HCT116 (cell line): ENCODE results near the gene SLC6A8. TPM values are rescaled to one million over a fixed set of nuclear protein-coding genes. Genes with fewer than 3 reads are reported as not detected.
A peak's percentile ranks its signal among the peaks of the same experiment; 100 is the strongest.
"Not testable (repeated sequence)": the region's sequence is repeated elsewhere in the genome, so short reads cannot be mapped to it uniquely, and the experiment has no call there.

Experiments used
- ATAC-seq: fragments of 200-7000 bp; cut with Tn5 transposase; 2 replicates; pipeline ENCODE4 v1.9.1; 2020; ENCODE audit warnings: mild to moderate bottlenecking, moderate library complexity
- BruUV-seq: library from RNA; stranded (reverse); fragments of 400-500 nt; replicated peaks from 2 replicates; lab custom pipeline; 2021; lab: Mats Ljungman, UMichigan
- CTCF ChIA-PET: fragments of 300-600 bp; sonication (Branson Sonifier 250); formaldehyde crosslinking; loops from one replicate; lab custom pipeline; 2021; ENCODE audit warnings: antibody characterized with exemption; lab: Charles Lee
- POLR2A ChIA-PET: fragments of 300-600, 350-600 bp; sonication (Branson Sonifier 250); formaldehyde crosslinking; loops from one replicate; lab custom pipeline; 2021; ENCODE audit warnings: antibody characterized with exemption; lab: Charles Lee
- RAD21 ChIA-PET, 2 experiments: fragments of 300-600 bp; sonication (Branson Sonifier 250); formaldehyde crosslinking; loops; one replicate each; lab custom pipeline; 2023; ENCODE audit warnings: low total read pairs in 2 of 2; ENCODE audit not compliant: uncharacterized antibody in 2 of 2, unreplicated experiment in 2 of 2, low non-redundant PET in 1 of 2; lab: Charles Lee
- DNase-seq: peaks from one replicate; pipeline ENCODE4 v3.0.0-alpha.2; 2010; ENCODE audit warnings: low read depth, low spot score
- H2AFZ ChIP-seq: fragments of 200-600 bp; shearing (Covaris generic), sonication (generic); 2 replicates; pipeline ENCODE4 v1.6.1; 2017; ENCODE audit warnings: low read depth, mixed run types, mixed read lengths, antibody characterized with exemption, low read length; ENCODE audit not compliant: poor library complexity, severe bottlenecking
- H3K27ac ChIP-seq: 2 replicates; pipeline ENCODE4 v1.5.1; 2012; ENCODE audit warnings: low read depth, low read length
- H3K27me3 ChIP-seq: fragments of 200-600 bp; sonication (generic); 2 replicates; pipeline ENCODE4 v1.6.1; 2016; ENCODE audit warnings: mixed run types, low read length, mixed read lengths; ENCODE audit not compliant: insufficient read depth
- H3K36me3 ChIP-seq, 2 experiments: fragments of 200-500 bp in 1 of 2; fragments of 200-600 bp in 1 of 2; sonication (Bioruptor generic) in 1 of 2; sonication (generic) in 1 of 2; 2 replicates each; pipeline versions ENCODE4 v1.5.1 to v1.6.1; 2014 to 2016; ENCODE audit warnings: low read length in 2 of 2, inconsistent platforms in 1 of 2, mixed read lengths in 1 of 2, mixed run types in 1 of 2; ENCODE audit not compliant: insufficient read depth in 2 of 2, control insufficient read depth in 1 of 2
- H3K4me1 ChIP-seq, 2 experiments: fragments of 200-600 bp in 1 of 2; sonication (generic) in 1 of 2; 2 replicates each; pipeline versions ENCODE4 v1.5.1 to v1.6.1; 2012 to 2017; ENCODE audit warnings: low read length in 2 of 2, inconsistent platforms in 1 of 2, mild to moderate bottlenecking in 1 of 2, mixed read lengths in 1 of 2, mixed run types in 1 of 2, moderate library complexity in 1 of 2; ENCODE audit not compliant: insufficient read depth in 2 of 2, control insufficient read depth in 1 of 2
- H3K4me2 ChIP-seq: fragments of 200-600 bp; sonication (generic); 2 replicates; pipeline ENCODE4 v1.6.1; 2017; ENCODE audit warnings: mixed run types, low read length, mixed read lengths
- H3K4me3 ChIP-seq, 2 experiments: fragments of 200-600 bp in 1 of 2; sonication (generic) in 1 of 2; replicated peaks in 1 of 2; 2 replicates each; pipeline ENCODE4 v1.5.1; 2011 to 2016; ENCODE audit warnings: low read length in 2 of 2, control low read depth in 1 of 2, low read depth in 1 of 2, mild to moderate bottlenecking in 1 of 2, mixed read lengths in 1 of 2, mixed run types in 1 of 2
- H3K79me2 ChIP-seq: fragments of 200-600 bp; sonication (generic); 2 replicates; pipeline ENCODE4 v1.6.1; 2017; ENCODE audit warnings: mild to moderate bottlenecking, mixed run types, low read length, moderate library complexity, mixed read lengths; ENCODE audit not compliant: insufficient read depth
- H3K9ac ChIP-seq: fragments of 200-600 bp; sonication (generic); 2 replicates; pipeline ENCODE4 v1.6.1; 2016; ENCODE audit warnings: low read length, mixed read lengths
- H3K9me2 ChIP-seq: fragments of 200-600 bp; sonication (generic), shearing (Covaris generic); 2 replicates; pipeline ENCODE4 v1.6.1; 2017; ENCODE audit warnings: mixed run types, mild to moderate bottlenecking, moderate library complexity; ENCODE audit not compliant: insufficient read depth
- H3K9me3 ChIP-seq, 2 experiments: fragments of 200-500 bp in 1 of 2; fragments of 200-600 bp in 1 of 2; sonication (Bioruptor generic) in 1 of 2; sonication (generic) in 1 of 2; 2 replicates each; pipeline ENCODE4 v1.6.1; 2014 to 2017; ENCODE audit warnings: low read length in 2 of 2, mixed read lengths in 2 of 2, inconsistent platforms in 1 of 2, low read depth in 1 of 2, mild to moderate bottlenecking in 1 of 2, mixed run types in 1 of 2, moderate library complexity in 1 of 2; ENCODE audit not compliant: control insufficient read depth in 1 of 2, insufficient read depth in 1 of 2
- H4K20me1 ChIP-seq: fragments of 200-600 bp; sonication (generic), shearing (Covaris generic); 2 replicates; pipeline ENCODE4 v1.6.1; 2017; ENCODE audit warnings: mixed run types, mild to moderate bottlenecking, moderate library complexity; ENCODE audit not compliant: insufficient read depth
- CEBPB ChIP-seq: IDR thresholded peaks from 2 replicates; pipeline ENCODE4 v1.6.1; 2012; ENCODE audit warnings: low read depth
- ELF1 ChIP-seq: IDR thresholded peaks from 2 replicates; pipeline ENCODE4 v1.6.1; 2012; ENCODE audit warnings: low read depth, borderline replicate concordance
- EZH2 ChIP-seq: fragments of 200-600 bp; sonication (generic); IDR thresholded peaks from 2 replicates; pipeline ENCODE4 v1.6.1; 2017; ENCODE audit warnings: antibody characterized with exemption, mixed run types
- EZH2phosphoT487 ChIP-seq: fragments of 200-600 bp; IDR thresholded peaks from 2 replicates; pipeline ENCODE4 v1.6.1; 2018; ENCODE audit warnings: antibody characterized with exemption, borderline replicate concordance
- FOSL1 ChIP-seq: IDR thresholded peaks from 2 replicates; pipeline ENCODE4 v1.6.1; 2012; ENCODE audit warnings: low read depth
- JUND ChIP-seq: IDR thresholded peaks from 2 replicates; pipeline ENCODE4 v1.6.1; 2012
- POLR2A ChIP-seq: IDR thresholded peaks from 2 replicates; pipeline ENCODE4 v1.7.0; 2011; ENCODE audit warnings: borderline replicate concordance; ENCODE audit not compliant: insufficient read depth, insufficient read length; ENCODE audit errors: extremely low read depth
- RAD21 ChIP-seq: IDR thresholded peaks from 2 replicates; pipeline ENCODE4 v1.6.1; 2012; ENCODE audit warnings: low read depth, mild to moderate bottlenecking
- TCF7L2 ChIP-seq: IDR thresholded peaks from 2 replicates; pipeline ENCODE4 v1.7.0; 2011; ENCODE audit warnings: borderline replicate concordance, inconsistent platforms; ENCODE audit not compliant: insufficient read depth, insufficient read length; ENCODE audit errors: extremely low read depth
- YY1 ChIP-seq: IDR thresholded peaks from 2 replicates; pipeline ENCODE4 v1.6.1; 2011; ENCODE audit warnings: low read length, low read depth, moderate library complexity, mild to moderate bottlenecking; ENCODE audit not compliant: insufficient replicate concordance; ENCODE audit errors: extremely low read depth
- intact Hi-C: fragments of 100-400 bp; cut with micrococcal nuclease; formaldehyde crosslinking; loops from 2 replicates; pipeline ENCODE4 v1.10.0; 2022
- total RNA-seq: library from RNA; stranded (reverse); gene quantifications from one replicate; pipeline ENCODE4 v1.2.1, GENCODE V29; 2021; ENCODE audit not compliant: unreplicated experiment
- TF ChIP-seq, protein P1 (sequence below): IDR thresholded peaks from 2 replicates; pipeline ENCODE4 v1.6.1; 2011; ENCODE audit warnings: mild to moderate bottlenecking, low read length, moderate library complexity; ENCODE audit not compliant: insufficient replicate concordance; ENCODE audit errors: extremely low read depth
- TF ChIP-seq, protein P2 (sequence below): IDR thresholded peaks from 2 replicates; pipeline ENCODE4 v1.6.1; 2012

SLC6A8 gene
- total RNA-seq, 1 experiment from 2014 or later: 101 TPM

GRCh38 chrX:153690466-153690865, 2.7 kb downstream of the SLC6A8 start:
- no peak for TF ChIP-seq TCF7L2
- TF ChIP-seq JUND: no peak
- TF ChIP-seq, protein P1, sequence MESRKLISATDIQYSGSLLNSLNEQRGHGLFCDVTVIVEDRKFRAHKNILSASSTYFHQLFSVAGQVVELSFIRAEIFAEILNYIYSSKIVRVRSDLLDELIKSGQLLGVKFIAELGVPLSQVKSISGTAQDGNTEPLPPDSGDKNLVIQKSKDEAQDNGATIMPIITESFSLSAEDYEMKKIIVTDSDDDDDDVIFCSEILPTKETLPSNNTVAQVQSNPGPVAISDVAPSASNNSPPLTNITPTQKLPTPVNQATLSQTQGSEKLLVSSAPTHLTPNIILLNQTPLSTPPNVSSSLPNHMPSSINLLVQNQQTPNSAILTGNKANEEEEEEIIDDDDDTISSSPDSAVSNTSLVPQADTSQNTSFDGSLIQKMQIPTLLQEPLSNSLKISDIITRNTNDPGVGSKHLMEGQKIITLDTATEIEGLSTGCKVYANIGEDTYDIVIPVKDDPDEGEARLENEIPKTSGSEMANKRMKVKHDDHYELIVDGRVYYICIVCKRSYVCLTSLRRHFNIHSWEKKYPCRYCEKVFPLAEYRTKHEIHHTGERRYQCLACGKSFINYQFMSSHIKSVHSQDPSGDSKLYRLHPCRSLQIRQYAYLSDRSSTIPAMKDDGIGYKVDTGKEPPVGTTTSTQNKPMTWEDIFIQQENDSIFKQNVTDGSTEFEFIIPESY: no peak
- TF ChIP-seq POLR2A: no peak
- no peak for TF ChIP-seq EZH2
- no peak for TF ChIP-seq ELF1
- no peak for TF ChIP-seq EZH2phosphoT487
- no peak for TF ChIP-seq CEBPB
- TF ChIP-seq YY1: no peak
- TF ChIP-seq FOSL1: no peak
- TF ChIP-seq, protein P2, sequence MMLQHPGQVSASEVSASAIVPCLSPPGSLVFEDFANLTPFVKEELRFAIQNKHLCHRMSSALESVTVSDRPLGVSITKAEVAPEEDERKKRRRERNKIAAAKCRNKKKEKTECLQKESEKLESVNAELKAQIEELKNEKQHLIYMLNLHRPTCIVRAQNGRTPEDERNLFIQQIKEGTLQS: no peak
- no peak for TF ChIP-seq RAD21
- TF ChIP-seq, all 23 proteins: peak for 0
- ChIA-PET CTCF (no interaction called here), POLR2A (no interaction called here), RAD21 (no interaction called here)
- no peak overlapping the region for H2AFZ ChIP-seq
- H3K9ac ChIP-seq: no peak overlapping the region
- no peaks in the 10 kb centered on the region for H3K9me2 ChIP-seq
- no peaks in the 10 kb centered on the region for H3K36me3 ChIP-seq
- no peaks in the 10 kb centered on the region for H4K20me1 ChIP-seq
- peak overlapping the region; percentile 74 for H3K4me2 ChIP-seq
- H3K79me2 ChIP-seq: peaks cover 22% of the 10 kb centered on the region
- ATAC-seq (no peak), DNase-seq (no peak)
- BruUV-seq: TSS peak; percentile 38
- no peak overlapping the region for H3K4me3 ChIP-seq
- no peaks in the 10 kb centered on the region for H3K9me3 ChIP-seq
- no peak overlapping the region; the same call in 1 of the 2 replicates for H3K27ac ChIP-seq
- H3K27me3 ChIP-seq: no peaks in the 10 kb centered on the region
- intact Hi-C loops: no loop called here
- H3K4me1 ChIP-seq: peaks cover 4 to 24% of the 10 kb centered on the region in 2 experiments; a peak in 3 of 4 replicates

- H3K9me2 ChIP-seq, BruUV-seq, H3K4me2 ChIP-seq, H2AFZ ChIP-seq, RAD21 ChIA-PET, intact Hi-C loops, ATAC-seq, DNase-seq, H3K27me3 ChIP-seq, H3K27ac ChIP-seq, H3K9ac ChIP-seq, H3K36me3 ChIP-seq, H3K4me3 ChIP-seq, H3K9me3 ChIP-seq, CTCF ChIA-PET, H4K20me1 ChIP-seq, POLR2A ChIA-PET: not testable (repeated sequence)
- Histone ChIP-seq H3K79me2 (peaks cover 22% of the 10 kb centered on the region), H3K4me1 (peaks cover 4 to 22% of the 10 kb centered on the region in 2 experiments; a peak in 3 of 4 replicates)
Observed at GRCh38 chrX:153691032-153691827, 3.5 kb downstream of the SLC6A8 start.
